HG03095 (cell line): ENCODE measurements around the gene MKI67.

Experiments used
- ATAC-seq: cut with Tn5 transposase; IDR thresholded peaks from one replicate; pipeline ENCODE4 v1.9.1; 2021; ENCODE audit warnings: moderate library complexity; ENCODE audit not compliant: unreplicated experiment

Gene MKI67

GRCh38 chr10:128056303-128057050, 69.7 kb downstream of the MKI67 start:
- ATAC-seq = no peak

- ATAC-seq = no peak
Measured at GRCh38 chr10:128055061-128055868, 71.0 kb downstream of the MKI67 start.

- no peak for ATAC-seq
Measured at GRCh38 chr10:128054163-128054970, 71.9 kb downstream of the MKI67 start.

- ATAC-seq = no peak
Measured at GRCh38 chr10:128053356-128053755, 72.9 kb downstream of the MKI67 start.

GRCh38 chr10:128052696-128053095, 73.5 kb downstream of the MKI67 start:
- ATAC-seq = no peak

- ATAC-seq = no peak
Measured at GRCh38 chr10:128051548-128051947, 74.7 kb downstream of the MKI67 start.

- no peak for ATAC-seq
Measured at GRCh38 chr10:128050936-128051335, 75.3 kb downstream of the MKI67 start.

GRCh38 chr10:128050121-128050516, 76.1 kb downstream of the MKI67 start:
- ATAC-seq = no peak

GRCh38 chr10:128049226-128050120, 76.8 kb downstream of the MKI67 start:
- ATAC-seq = no peak

- no peak for ATAC-seq
Measured at GRCh38 chr10:128048819-128049210, 77.4 kb downstream of the MKI67 start.

GRCh38 chr10:128047991-128048818, 78.0 kb downstream of the MKI67 start:
- ATAC-seq = peak; percentile 36

- ATAC-seq = peak; percentile 97
Measured at GRCh38 chr10:128047351-128047750, 78.9 kb downstream of the MKI67 start.

GRCh38 chr10:128046953-128047290, 79.3 kb downstream of the MKI67 start:
- ATAC-seq = no peak
